OCI-LY3 (cell line): Measurements from ENCODE around the gene UCN2.

ENCODE experiments used
- CTCF ChIP-seq: fragments of 200-600, 300-600 bp; sonication (generic); IDR thresholded peaks from 2 replicates; pipeline ENCODE4 v1.5.1; 2014; ENCODE audit warnings: antibody characterized with exemption, low read length, low read depth
- EZH2phosphoT487 ChIP-seq: fragments of 200-600 bp; shearing (Covaris generic); IDR thresholded peaks from 2 replicates; pipeline ENCODE4 v1.6.1; 2018; ENCODE audit warnings: antibody characterized with exemption, mixed run types, low read depth

DNA sequence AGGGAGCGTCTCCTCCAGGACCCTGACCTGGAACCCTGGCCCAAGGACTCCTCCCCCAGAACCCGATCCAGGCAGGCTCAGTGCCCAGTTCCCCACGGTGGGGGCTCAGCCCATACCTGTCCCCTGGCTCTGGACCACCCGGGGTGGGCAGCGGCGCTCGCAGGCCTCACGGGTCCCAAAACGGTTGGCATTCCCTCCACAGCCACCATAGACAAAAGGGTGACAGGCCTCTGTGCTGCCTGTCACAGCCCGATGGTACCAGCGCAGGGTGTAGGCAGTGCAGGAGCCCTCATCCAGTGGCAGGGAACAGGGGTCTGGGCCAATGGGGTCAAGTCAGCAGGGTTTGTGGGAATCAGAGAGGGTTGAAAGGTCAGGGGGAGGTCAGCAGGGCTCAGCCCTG, 1.1 kb upstream of the UCN2 start:
- TF ChIP-seq CTCF (no peak), EZH2phosphoT487 (no peak)
